GM18498 (cell line): ENCODE measurements around the gene PTPRF.

ENCODE experiments used
- ATAC-seq: cut with Tn5 transposase; IDR thresholded peaks from one replicate; pipeline ENCODE4 v1.9.1; 2021; ENCODE audit warnings: mild to moderate bottlenecking, moderate library complexity; ENCODE audit not compliant: unreplicated experiment

The PTPRF gene

GRCh38 chr1:43573066-43573800 is 42.5 kb downstream of the PTPRF start:
- ATAC-seq: no peak

- no peak for ATAC-seq
Observed at GRCh38 chr1:43576521-43576920, 45.8 kb downstream of the PTPRF start.

GRCh38 chr1:43577655-43578542 is 47.2 kb downstream of the PTPRF start:
- no peak for ATAC-seq

- no peak for ATAC-seq
Observed at GRCh38 chr1:43580039-43580438, 49.4 kb downstream of the PTPRF start.

- peak; percentile 80 for ATAC-seq
Observed at GRCh38 chr1:43582162-43582566, 51.5 kb downstream of the PTPRF start.

- ATAC-seq: no peak
Observed at GRCh38 chr1:43583058-43583457, 52.4 kb downstream of the PTPRF start.

GRCh38 chr1:43584204-43584603 is 53.5 kb downstream of the PTPRF start:
- ATAC-seq: no peak

- no peak for ATAC-seq
Observed at GRCh38 chr1:43585557-43585956, 54.9 kb downstream of the PTPRF start.

GRCh38 chr1:43586136-43586731 is 55.6 kb downstream of the PTPRF start:
- no peak for ATAC-seq

- ATAC-seq: no peak
Observed at GRCh38 chr1:43587001-43587400, 56.3 kb downstream of the PTPRF start.

- ATAC-seq: no peak
Observed at GRCh38 chr1:43587594-43587993, 56.9 kb downstream of the PTPRF start.

- no peak for ATAC-seq
Observed at GRCh38 chr1:43588592-43588991, 57.9 kb downstream of the PTPRF start.

GRCh38 chr1:43590388-43590925 is 59.8 kb downstream of the PTPRF start:
- no peak for ATAC-seq

- no peak for ATAC-seq
Observed at GRCh38 chr1:43591181-43591580, 60.5 kb downstream of the PTPRF start.

GRCh38 chr1:43592051-43592665 is 61.5 kb downstream of the PTPRF start:
- ATAC-seq: no peak

GRCh38 chr1:43592974-43593683 is 62.4 kb downstream of the PTPRF start:
- ATAC-seq: no peak

GRCh38 chr1:43596579-43596978 is 65.9 kb downstream of the PTPRF start:
- ATAC-seq: no peak

GRCh38 chr1:43597028-43597427 is 66.3 kb downstream of the PTPRF start:
- no peak for ATAC-seq

- ATAC-seq: no peak
Observed at GRCh38 chr1:43597721-43598120, 67.0 kb downstream of the PTPRF start.

- no peak for ATAC-seq
Observed at GRCh38 chr1:43598622-43599021, 67.9 kb downstream of the PTPRF start.
